GM12878 (cell line): ENCODE measurements around the gene HMMR. TPM values are rescaled to one million over a fixed set of nuclear protein-coding genes. Genes with fewer than 3 reads are reported as not detected.
A peak's percentile ranks its signal among the peaks of the same experiment; 100 is the strongest.
"Not testable (repeated sequence)": the region's sequence is repeated elsewhere in the genome, so short reads cannot be mapped to it uniquely, and the experiment has no call there.

Source experiments
- ATAC-seq: fragments of 200-7000 bp; cut with Tn5 transposase; 3 replicates; pipeline ENCODE4 v1.9.1; 2020; ENCODE audit warnings: mild to moderate bottlenecking, moderate library complexity
- BruUV-seq: library from RNA; stranded (reverse); fragments of 400-500 nt; replicated peaks from 2 replicates; lab custom pipeline; 2021; lab: Mats Ljungman, UMichigan
- CTCF ChIA-PET: fragments of 300-600 bp; sonication (Branson Sonifier 250); formaldehyde crosslinking; extraction: SDS; loops from one replicate; lab custom pipeline; 2021; ENCODE audit warnings: inconsistent platforms; lab: Yijun Ruan, JAX
- POLR2A ChIA-PET: fragments of 350-600 bp; formaldehyde crosslinking; extraction: SDS; loops from one replicate; lab custom pipeline; 2021; ENCODE audit warnings: inconsistent platforms; lab: Charles Lee
- RAD21 ChIA-PET: fragments of 300-600 bp; sonication (Branson Sonifier 250); formaldehyde crosslinking; loops from one replicate; lab custom pipeline; 2023; ENCODE audit warnings: antibody characterized with exemption; ENCODE audit not compliant: unreplicated experiment; lab: Charles Lee
- SMC1A ChIA-PET: fragments of 300-600 bp; sonication (Branson Sonifier 250); formaldehyde crosslinking; loops from one replicate; lab custom pipeline; 2023; ENCODE audit not compliant: unreplicated experiment, uncharacterized antibody; lab: Charles Lee
- DNase-seq: peaks from one replicate; pipeline ENCODE4 v3.0.0-alpha.2; 2011; ENCODE audit warnings: low read depth, low spot score
- FAIRE-seq: peaks from 3 replicates; lab custom pipeline; 2011; peaks lifted over from hg19 to GRCh38; lab: Jason Lieb, UNC
- H2AFZ ChIP-seq: 2 replicates; pipeline ENCODE4 v1.6.0; 2011; ENCODE audit warnings: low read depth, low read length, control low read depth; ENCODE audit not compliant: control insufficient read depth
- H3K27ac ChIP-seq: 2 replicates; pipeline ENCODE4 v1.5.1; 2011; ENCODE audit warnings: control low read depth; ENCODE audit not compliant: control insufficient read depth, insufficient read depth
- H3K27me3 ChIP-seq, 2 experiments: replicated peaks in 1 of 2; 2 replicates each; pipeline versions ENCODE4 v1.6.0 to v1.6.1; 2011; ENCODE audit warnings: low read length in 1 of 2; ENCODE audit not compliant: control insufficient read depth in 2 of 2, insufficient read depth in 2 of 2
- H3K36me3 ChIP-seq, 2 experiments: 2 replicates each; pipeline ENCODE4 v1.5.1; 2011; ENCODE audit warnings: low read length in 1 of 2; ENCODE audit not compliant: control insufficient read depth in 2 of 2, insufficient read depth in 2 of 2
- H3K4me1 ChIP-seq: 2 replicates; pipeline ENCODE4 v1.6.1; 2011; ENCODE audit warnings: mild to moderate bottlenecking, low read length, moderate library complexity, mixed read lengths; ENCODE audit not compliant: control insufficient read depth, insufficient read depth
- H3K4me2 ChIP-seq: 2 replicates; pipeline ENCODE4 v1.6.0; 2011; ENCODE audit warnings: control low read depth; ENCODE audit not compliant: control insufficient read depth, insufficient read depth
- H3K4me3 ChIP-seq: fragments of 200-600 bp; sonication (generic); 2 replicates; pipeline ENCODE4 v1.5.1; 2016
- H3K79me2 ChIP-seq: 2 replicates; pipeline ENCODE4 v1.6.0; 2011; ENCODE audit warnings: low read length; ENCODE audit not compliant: control insufficient read depth, insufficient read depth
- H3K9ac ChIP-seq: 2 replicates; pipeline ENCODE4 v1.8.0; 2011; ENCODE audit warnings: low read length, control low read depth, mixed read lengths; ENCODE audit not compliant: control insufficient read depth, insufficient read depth
- H3K9me3 ChIP-seq: replicated peaks from 3 replicates; pipeline ENCODE4 v1.5.1; 2011; ENCODE audit warnings: mild to moderate bottlenecking, low read length; ENCODE audit not compliant: control insufficient read depth, insufficient read depth
- H4K20me1 ChIP-seq: 2 replicates; pipeline ENCODE4 v1.6.0; 2011; ENCODE audit not compliant: control insufficient read depth, insufficient read depth
- DPF2 ChIP-seq: fragments of 450-650 bp; IDR thresholded peaks from 2 replicates; pipeline ENCODE4 v1.6.1; 2017; ENCODE audit warnings: mild to moderate bottlenecking
- JUNB ChIP-seq: IDR thresholded peaks from 2 replicates; pipeline ENCODE4 v1.6.1; 2016; ENCODE audit warnings: antibody characterized with exemption, mild to moderate bottlenecking
- MEF2B ChIP-seq: fragments of 450-650 bp; IDR thresholded peaks from 2 replicates; pipeline ENCODE4 v1.6.1; 2018; ENCODE audit warnings: mild to moderate bottlenecking, moderate library complexity; ENCODE audit not compliant: partially characterized antibody, poor library complexity, severe bottlenecking
- NFXL1 ChIP-seq: fragments of 450-650 bp; IDR thresholded peaks from 2 replicates; pipeline ENCODE4 v1.6.1; 2017; ENCODE audit warnings: antibody characterized with exemption, mild to moderate bottlenecking, borderline replicate concordance
- NFYA ChIP-seq: IDR thresholded peaks from 2 replicates; pipeline ENCODE4 v1.6.1; 2011; ENCODE audit warnings: low read depth, mild to moderate bottlenecking, low read length, improper control_type of control experiment, borderline replicate concordance
- PAX8 ChIP-seq: fragments of 450-650 bp; IDR thresholded peaks from 2 replicates; pipeline ENCODE4 v1.6.1; 2017; ENCODE audit warnings: mild to moderate bottlenecking, moderate library complexity
- PML ChIP-seq: IDR thresholded peaks from 2 replicates; pipeline ENCODE4 v1.6.1; 2012; ENCODE audit warnings: low read length, inconsistent platforms
- POU2F2 ChIP-seq: IDR thresholded peaks from 3 replicates; pipeline ENCODE4 v1.6.1; 2011; ENCODE audit warnings: low read depth, mild to moderate bottlenecking, low read length, borderline replicate concordance
- SIX5 ChIP-seq: IDR thresholded peaks from 2 replicates; pipeline ENCODE4 v1.6.1; 2011; ENCODE audit warnings: mild to moderate bottlenecking, low read depth, low read length, moderate library complexity; ENCODE audit not compliant: severe bottlenecking
- SPI1 ChIP-seq: IDR thresholded peaks from 2 replicates; pipeline ENCODE4 v1.6.1; 2011; ENCODE audit warnings: low read depth, mild to moderate bottlenecking, low read length, moderate library complexity, borderline replicate concordance; ENCODE audit not compliant: insufficient read depth
- WRNIP1 ChIP-seq: IDR thresholded peaks from 2 replicates; pipeline ENCODE4 v1.6.1; 2011; ENCODE audit warnings: low read depth, low read length, improper control_type of control experiment, borderline replicate concordance
- ZNF384 ChIP-seq: IDR thresholded peaks from 2 replicates; pipeline ENCODE4 v1.6.1; 2012; ENCODE audit warnings: low read depth, mild to moderate bottlenecking, low read length, improper control_type of control experiment, borderline replicate concordance
- WGBS: methylation state at CpG from one replicate; pipeline ENCODE4 v1.1.6; 2016; ENCODE audit warnings: low lambda C conversion rate; ENCODE audit not compliant: insufficient replicate concordance, insufficient coverage; ENCODE audit errors: missing lambda C conversion rate; 5-methylcytosine and 5-hydroxymethylcytosine counted together
- in situ Hi-C: fragments of 300-500 bp; cut with MboI; formaldehyde crosslinking; loops from 9 replicates; pipeline ENCODE4 v1.14.3; 2018; ENCODE audit warnings: mixed read lengths
- intact Hi-C: fragments of 100-400 bp; cut with micrococcal nuclease; formaldehyde crosslinking; loops from one replicate; pipeline ENCODE4 v1.14.2; 2022; ENCODE audit not compliant: unreplicated experiment
- polyA plus RNA-seq, 11 experiments: library from polyadenylated mRNA; depleted of rRNA in 4 of 11; unstranded in 6 of 11; stranded (reverse) in 5 of 11; fragments of >200 nt; fragmentation: Nextera tagmentation in 4 of 11; fragmentation: Illumina TruSeq in 1 of 11; extraction: Ambion mirVana in 4 of 11; extraction: Trizol in 1 of 11; gene quantifications; 1 replicate in 1 of 11; 2 replicates in 10 of 11; pipeline versions ENCODE4 v1.2.1 to v1.2.3, GENCODE V29; 2011 to 2016; ENCODE audit warnings: inconsistent platforms in 2 of 11, missing spikeins in 2 of 11, low read depth in 1 of 11
- total RNA-seq, 4 experiments: library from RNA; depleted of rRNA in 3 of 4; stranded (reverse); fragments of >200 nt in 3 of 4; fragmentation: Illumina TruSeq in 1 of 4; extraction: Trizol in 1 of 4; gene quantifications; 2 replicates each; pipeline versions ENCODE4 v1.2.1 to v1.2.3, GENCODE V29; 2013 to 2021
- TF ChIP-seq, protein P1 (sequence below): IDR thresholded peaks from 2 replicates; pipeline ENCODE4 v1.6.1; 2012; ENCODE audit warnings: low read length, inconsistent platforms
- TF ChIP-seq, protein P2 (sequence below): fragments of 450-650 bp; IDR thresholded peaks from 2 replicates; pipeline ENCODE4 v1.6.1; 2017; ENCODE audit warnings: mild to moderate bottlenecking

HMMR gene
- total and polyA plus RNA-seq, 10 of the 15 experiments (the other 5 are each of a cell fraction or from before 2014, with no cell fraction given) = 44.1 to 122 (median 64.2) TPM

GRCh38 chr5:163424836-163425235 lies 35.6 kb upstream of the HMMR start (continued):
- TF ChIP-seq SIX5 = no peak

GRCh38 chr5:163426128-163426527 lies 34.3 kb upstream of the HMMR start:
- H3K9ac ChIP-seq, H3K79me2 ChIP-seq, H3K36me3 ChIP-seq, ATAC-seq, H4K20me1 ChIP-seq, FAIRE-seq, CTCF ChIA-PET, H2AFZ ChIP-seq, POLR2A ChIA-PET, H3K4me3 ChIP-seq, intact Hi-C loops, H3K27ac ChIP-seq, H3K4me2 ChIP-seq, H3K27me3 ChIP-seq, H3K4me1 ChIP-seq, DNase-seq, in situ Hi-C loops, BruUV-seq, H3K9me3 ChIP-seq: not testable (repeated sequence)
- peak; percentile 41; the same call in 1 of the 2 replicates for TF ChIP-seq SPI1
- ChIA-PET RAD21 (interaction anchor here (1.7 kb wide), 1 partner anchor 17 kb away, joined by 3 read pairs; no protein-coding TSS in a partner anchor), SMC1A (interaction anchor here (1.4 kb wide), 1 partner anchor 34 kb away, joined by 3 read pairs; the partner anchor contains the start of genes HMMR and NUDCD2)
- 15% methylated on average over 4 of the region's 4 CpGs for WGBS

DNA sequence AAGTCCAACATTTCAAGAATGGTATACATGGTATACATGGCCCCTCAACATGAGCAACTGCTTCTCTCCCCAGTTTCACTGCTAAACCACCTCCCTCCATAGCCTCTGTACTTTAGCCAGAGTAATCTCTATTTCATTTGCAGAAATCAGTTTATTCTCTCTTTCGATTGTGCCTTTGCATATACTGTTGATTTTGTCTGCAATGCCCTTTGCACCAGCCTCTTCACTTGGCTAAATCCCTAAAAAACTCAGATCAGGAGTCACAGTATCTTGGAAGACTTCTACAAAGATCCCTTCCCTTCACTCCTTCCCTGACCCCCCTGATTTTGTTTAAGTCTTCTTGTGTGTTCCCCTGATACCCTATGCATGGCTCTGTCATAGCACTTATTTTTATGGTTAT lies 27.9 kb upstream of the HMMR start:
- ChIA-PET CTCF (no interaction called here), RAD21 (no interaction called here), SMC1A (no interaction called here), POLR2A (no interaction called here)
- 47% methylated on average over 1 of the region's 1 CpG for WGBS
- H3K27me3 ChIP-seq = no peaks in the 10 kb centered on the region
- no peak overlapping the region for H3K4me2 ChIP-seq
- ATAC-seq (no peak), FAIRE-seq (no peak), DNase-seq (no peak)
- H3K27ac ChIP-seq = no peak overlapping the region
- intact Hi-C loops = no loop called here
- H3K4me3 ChIP-seq = no peak overlapping the region
- H4K20me1 ChIP-seq = no peaks in the 10 kb centered on the region
- no peak overlapping the region for H2AFZ ChIP-seq
- no TSS peak for BruUV-seq
- no peak overlapping the region for H3K9ac ChIP-seq
- in situ Hi-C loops = no loop called here
- no peaks in the 10 kb centered on the region; the same call in 1 of the 2 replicates for H3K4me1 ChIP-seq
- peaks cover 1% of the 10 kb centered on the region for H3K79me2 ChIP-seq
- no peaks in the 10 kb centered on the region for H3K36me3 ChIP-seq
- no peaks in the 10 kb centered on the region for H3K9me3 ChIP-seq
- TF ChIP-seq, protein P1, sequence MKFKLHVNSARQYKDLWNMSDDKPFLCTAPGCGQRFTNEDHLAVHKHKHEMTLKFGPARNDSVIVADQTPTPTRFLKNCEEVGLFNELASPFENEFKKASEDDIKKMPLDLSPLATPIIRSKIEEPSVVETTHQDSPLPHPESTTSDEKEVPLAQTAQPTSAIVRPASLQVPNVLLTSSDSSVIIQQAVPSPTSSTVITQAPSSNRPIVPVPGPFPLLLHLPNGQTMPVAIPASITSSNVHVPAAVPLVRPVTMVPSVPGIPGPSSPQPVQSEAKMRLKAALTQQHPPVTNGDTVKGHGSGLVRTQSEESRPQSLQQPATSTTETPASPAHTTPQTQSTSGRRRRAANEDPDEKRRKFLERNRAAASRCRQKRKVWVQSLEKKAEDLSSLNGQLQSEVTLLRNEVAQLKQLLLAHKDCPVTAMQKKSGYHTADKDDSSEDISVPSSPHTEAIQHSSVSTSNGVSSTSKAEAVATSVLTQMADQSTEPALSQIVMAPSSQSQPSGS = no peak
- TF ChIP-seq NFYA = no peak
- no peak for TF ChIP-seq MEF2B
- no peak for TF ChIP-seq PML
- no peak for TF ChIP-seq NFXL1
- TF ChIP-seq JUNB = no peak
- TF ChIP-seq DPF2 = no peak
- no peak for TF ChIP-seq PAX8
- TF ChIP-seq ZNF384 = no peak
- no peak for TF ChIP-seq POU2F2
- no peak for TF ChIP-seq WRNIP1
- TF ChIP-seq, protein P2, sequence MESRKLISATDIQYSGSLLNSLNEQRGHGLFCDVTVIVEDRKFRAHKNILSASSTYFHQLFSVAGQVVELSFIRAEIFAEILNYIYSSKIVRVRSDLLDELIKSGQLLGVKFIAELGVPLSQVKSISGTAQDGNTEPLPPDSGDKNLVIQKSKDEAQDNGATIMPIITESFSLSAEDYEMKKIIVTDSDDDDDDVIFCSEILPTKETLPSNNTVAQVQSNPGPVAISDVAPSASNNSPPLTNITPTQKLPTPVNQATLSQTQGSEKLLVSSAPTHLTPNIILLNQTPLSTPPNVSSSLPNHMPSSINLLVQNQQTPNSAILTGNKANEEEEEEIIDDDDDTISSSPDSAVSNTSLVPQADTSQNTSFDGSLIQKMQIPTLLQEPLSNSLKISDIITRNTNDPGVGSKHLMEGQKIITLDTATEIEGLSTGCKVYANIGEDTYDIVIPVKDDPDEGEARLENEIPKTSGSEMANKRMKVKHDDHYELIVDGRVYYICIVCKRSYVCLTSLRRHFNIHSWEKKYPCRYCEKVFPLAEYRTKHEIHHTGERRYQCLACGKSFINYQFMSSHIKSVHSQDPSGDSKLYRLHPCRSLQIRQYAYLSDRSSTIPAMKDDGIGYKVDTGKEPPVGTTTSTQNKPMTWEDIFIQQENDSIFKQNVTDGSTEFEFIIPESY = no peak
